SHP77 treated with DMSO at 0.1 percent for 48 hours (cell line): ENCODE results near the gene SOX2.

Experiments
- DNase-seq: peaks from one replicate; lab custom pipeline; 2025; lab: John Stamatoyannopoulos, UW

SOX2 gene

GRCh38 chr3:181722766-181723425 lies 11.2 kb downstream of the SOX2 start:
- no peak for DNase-seq

GRCh38 chr3:181723625-181724191 lies 12.0 kb downstream of the SOX2 start:
- DNase-seq = no peak

DNA sequence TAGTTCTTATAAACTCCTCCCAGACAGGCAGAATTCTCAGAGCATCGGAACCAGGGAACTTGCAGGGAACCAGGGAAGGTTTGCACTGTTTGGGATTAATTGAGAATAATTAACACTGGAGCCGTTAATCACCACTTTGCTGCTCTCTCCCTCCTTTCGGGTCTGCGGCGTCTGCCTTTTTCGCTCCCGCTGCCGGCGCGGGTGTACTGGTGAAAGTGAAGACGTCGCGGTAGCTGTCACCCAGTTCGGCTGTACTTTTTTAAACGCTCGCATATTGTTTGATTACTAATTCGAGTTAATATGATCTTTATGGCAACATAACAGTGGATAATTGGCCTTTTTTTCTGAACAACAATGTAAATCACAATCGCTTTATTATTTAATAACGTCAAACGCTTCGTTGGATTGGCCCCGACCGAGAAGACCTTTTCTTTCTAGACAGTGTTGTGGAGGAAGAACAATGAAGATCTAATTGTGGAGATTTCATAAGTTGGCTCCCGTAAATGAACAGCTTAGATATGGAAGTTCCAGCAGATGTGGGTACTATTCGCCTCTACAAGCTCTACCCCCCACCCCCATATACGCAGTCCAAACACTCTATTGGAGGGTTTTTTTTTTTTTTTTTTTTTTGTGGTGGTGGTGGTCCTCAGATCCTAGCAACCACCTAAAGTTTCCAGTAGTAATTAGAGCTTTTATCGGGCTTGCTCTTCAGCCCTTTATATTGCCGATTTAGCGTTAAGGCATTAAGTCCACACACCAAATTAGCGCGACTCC lies 12.7 kb downstream of the SOX2 start:
- DNase-seq = no peak

GRCh38 chr3:181725131-181725731 lies 13.5 kb downstream of the SOX2 start:
- no peak for DNase-seq

GRCh38 chr3:181725830-181726229 lies 14.1 kb downstream of the SOX2 start:
- DNase-seq = no peak

DNA sequence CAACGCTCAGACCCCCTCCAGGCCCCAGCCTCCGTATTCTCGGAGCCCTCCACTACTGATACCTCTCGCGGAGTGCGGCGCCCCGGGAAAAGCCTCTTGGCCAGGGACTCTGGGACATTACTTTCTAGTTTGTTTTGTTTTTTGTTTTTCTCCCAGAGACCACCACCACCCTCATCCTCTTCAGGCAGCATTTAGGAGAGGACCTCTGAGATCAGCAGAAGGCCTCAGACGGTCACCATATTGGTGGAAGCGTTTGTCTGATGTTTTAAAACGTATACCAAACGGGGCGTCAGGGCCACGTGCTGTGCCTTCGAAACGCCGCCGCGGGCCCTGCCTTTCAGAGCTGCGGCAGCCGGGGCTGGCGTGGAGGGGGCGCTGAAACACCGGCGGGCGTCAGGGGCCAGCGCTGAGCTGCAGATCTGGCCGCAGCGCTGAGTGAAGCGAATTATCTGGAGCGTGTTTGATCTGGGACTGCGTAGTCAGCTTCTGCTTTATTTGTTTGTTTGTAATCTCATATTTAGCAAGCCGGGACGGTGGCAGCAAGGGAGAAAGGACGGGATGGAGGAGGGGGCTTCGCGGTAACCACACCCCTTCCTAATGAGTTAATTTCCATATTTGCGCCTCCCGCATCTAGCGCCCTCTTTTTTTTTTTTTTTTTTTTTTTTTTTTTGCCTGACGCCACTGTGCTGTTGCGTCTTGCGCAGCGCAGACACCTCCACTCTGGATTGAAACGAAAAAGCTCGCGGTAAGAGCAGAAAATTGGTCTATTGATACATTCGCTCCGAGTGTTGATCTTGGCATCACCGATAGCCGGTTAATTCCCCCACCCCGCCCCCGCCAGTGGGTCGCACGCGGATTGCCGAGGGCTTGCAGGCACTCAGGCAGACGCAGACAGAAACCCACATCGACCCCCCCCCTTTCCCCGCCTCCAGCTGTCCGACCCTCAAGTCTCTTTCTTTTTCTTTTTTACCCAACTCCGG lies 14.9 kb downstream of the SOX2 start:
- DNase-seq = no peak

DNA sequence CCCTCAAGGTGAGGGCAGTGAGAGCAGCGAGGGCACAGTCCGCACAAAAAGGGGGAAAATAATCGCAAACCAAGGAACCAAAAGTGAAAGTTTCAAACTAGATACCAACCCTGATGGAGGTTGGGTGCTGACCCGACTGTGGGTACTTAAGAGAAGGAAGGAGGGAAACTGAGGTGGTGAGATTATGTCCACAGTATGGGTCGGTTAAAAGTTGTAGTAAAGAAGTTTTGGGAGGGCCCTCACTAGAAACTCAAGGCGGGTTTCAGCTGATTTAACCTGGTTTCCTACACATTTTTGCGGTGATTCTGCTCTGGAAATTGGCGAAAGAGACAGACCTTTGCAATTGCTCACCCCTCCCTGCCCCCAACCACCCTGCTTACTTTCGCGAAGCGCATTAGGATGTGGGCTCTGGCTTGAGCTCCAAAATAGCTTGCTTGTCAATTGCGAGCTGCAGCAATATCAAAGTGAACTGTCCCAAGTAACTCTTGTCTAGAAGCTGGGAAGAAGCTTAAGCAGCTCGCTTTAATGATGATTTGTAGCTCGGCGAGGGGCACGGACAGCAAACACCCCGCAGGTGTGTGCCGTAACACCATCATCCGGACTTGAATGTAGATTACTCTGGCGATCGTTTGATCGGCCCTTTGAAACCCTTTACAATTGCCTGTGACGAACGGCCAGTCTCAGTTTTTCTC lies 15.8 kb downstream of the SOX2 start:
- DNase-seq = no peak

- DNase-seq = no peak
These were observed 17.0 kb downstream of the SOX2 start for GRCh38 chr3:181728470-181729340.

GRCh38 chr3:181729341-181729869 lies 17.7 kb downstream of the SOX2 start:
- DNase-seq = no peak

GRCh38 chr3:181730316-181730715 lies 18.6 kb downstream of the SOX2 start:
- DNase-seq = no peak

DNA sequence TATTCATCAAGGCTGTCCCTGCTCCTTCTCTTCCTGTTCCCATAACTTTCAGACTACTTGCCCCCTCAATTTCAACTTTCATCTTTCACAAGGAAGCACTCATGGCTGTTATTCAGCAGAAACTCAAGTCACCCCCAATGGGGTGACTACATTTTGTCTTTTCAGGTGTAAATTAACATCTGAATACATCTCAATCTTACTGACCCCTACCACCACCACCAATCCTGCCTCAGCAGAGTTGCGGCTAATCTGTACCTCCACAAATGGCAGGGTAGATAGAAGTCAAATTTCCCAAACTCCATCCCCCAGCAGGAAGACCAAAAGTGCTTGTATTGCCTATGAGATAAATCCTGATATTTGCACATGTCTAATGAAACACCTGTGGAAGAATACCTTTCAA lies 19.2 kb downstream of the SOX2 start:
- DNase-seq = no peak

- DNase-seq = no peak
These were observed 24.2 kb downstream of the SOX2 start for GRCh38 chr3:181735911-181736310.

GRCh38 chr3:181738551-181738950 lies 26.8 kb downstream of the SOX2 start:
- DNase-seq = no peak

DNA sequence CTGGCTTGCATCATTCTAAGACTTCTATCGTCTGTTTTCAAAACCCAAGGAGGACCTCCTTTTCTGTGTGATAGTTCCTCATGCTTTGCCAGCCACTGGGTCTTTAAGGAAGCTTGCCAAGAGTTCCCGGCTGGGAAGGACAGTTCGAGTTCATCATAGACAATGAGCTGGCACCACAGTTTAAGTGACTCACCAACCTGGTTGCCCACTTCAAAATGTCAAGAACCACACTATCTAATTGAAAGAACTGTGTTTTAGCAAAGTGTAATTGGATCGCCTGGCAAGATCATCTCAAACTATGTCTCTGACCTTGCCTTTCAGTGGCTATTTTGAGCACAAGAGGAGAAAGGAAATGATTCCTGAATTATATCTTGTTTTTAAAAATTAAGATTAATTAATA lies 27.9 kb downstream of the SOX2 start:
- DNase-seq = no peak

GRCh38 chr3:181741417-181741816 lies 29.7 kb downstream of the SOX2 start:
- no peak for DNase-seq

DNA sequence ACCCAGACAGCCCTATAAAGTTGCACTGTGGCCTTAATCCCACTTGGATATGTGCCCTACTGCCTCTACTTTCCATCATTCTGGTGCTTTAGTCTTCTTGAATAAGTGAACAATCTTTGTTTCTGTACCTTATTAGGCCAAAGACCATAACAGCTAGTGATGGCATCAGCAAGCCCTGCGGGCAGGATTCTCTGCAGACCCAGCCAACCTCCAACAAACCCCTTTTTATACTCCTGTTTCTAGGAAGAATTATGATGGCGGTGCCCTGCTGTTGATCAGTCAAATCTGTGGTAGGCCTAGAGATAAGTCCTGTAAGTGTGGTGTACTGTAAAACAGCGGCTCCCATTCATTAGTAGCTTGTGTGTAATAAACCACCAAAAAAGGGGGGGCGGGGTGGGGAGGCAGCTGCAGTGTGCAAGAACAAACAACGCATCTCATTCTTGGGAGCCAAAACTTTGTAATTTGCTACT lies 40.5 kb downstream of the SOX2 start:
- DNase-seq = no peak

GRCh38 chr3:181753391-181753790 lies 41.7 kb downstream of the SOX2 start:
- DNase-seq = no peak

DNA sequence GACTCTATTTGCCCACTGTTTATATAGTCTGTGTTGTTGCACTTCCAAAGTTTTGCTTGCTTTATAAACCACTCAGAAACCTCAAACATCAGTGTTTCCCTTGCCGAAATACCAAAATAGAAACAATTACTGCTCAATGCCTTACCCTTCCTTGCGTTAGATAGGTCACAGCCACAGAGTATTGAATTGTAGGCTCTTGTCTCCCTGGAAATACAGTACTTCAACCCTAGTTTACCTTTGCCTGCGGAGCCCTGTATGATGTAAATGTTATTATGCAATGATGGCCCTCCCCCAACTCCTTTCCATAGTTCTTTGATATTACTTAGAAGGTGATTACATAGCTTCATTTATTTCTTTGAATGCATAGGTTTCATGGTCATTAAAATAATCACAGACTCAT lies 44.2 kb downstream of the SOX2 start:
- DNase-seq = peak; percentile 43

DNA sequence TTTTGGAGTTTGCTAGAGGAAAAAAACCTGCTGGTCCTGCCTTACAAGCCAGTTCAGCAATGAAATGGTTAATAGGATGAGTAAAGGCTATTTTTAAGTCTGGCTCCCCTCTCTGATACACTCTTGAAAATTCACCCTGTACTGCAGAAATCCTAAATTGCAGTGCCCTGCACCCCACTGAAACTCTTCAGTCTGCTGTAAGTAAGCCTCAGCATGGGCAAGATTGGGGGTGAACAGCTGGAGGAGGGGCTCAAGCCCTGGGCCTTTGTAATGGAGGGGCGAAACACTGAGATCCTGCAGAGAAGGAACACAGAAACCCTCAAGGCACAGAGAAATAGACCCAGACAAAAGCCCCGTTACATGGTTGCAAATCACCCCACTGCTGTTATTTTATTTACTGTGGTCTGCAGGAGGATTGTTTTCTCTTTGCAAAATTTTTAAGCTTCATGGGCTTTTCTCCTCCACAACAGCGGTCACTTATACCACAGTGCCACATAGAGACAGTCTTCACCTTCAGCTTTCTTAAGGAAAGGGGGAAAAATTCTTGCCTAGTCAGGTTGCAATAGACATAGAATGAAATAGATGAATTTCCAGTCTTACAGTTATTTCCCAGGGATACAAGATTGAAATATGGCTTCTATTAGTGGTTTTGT lies 45.0 kb downstream of the SOX2 start:
- no peak for DNase-seq
